Measurements from ENCODE around the gene SMG6.

SMG6 gene

DNA sequence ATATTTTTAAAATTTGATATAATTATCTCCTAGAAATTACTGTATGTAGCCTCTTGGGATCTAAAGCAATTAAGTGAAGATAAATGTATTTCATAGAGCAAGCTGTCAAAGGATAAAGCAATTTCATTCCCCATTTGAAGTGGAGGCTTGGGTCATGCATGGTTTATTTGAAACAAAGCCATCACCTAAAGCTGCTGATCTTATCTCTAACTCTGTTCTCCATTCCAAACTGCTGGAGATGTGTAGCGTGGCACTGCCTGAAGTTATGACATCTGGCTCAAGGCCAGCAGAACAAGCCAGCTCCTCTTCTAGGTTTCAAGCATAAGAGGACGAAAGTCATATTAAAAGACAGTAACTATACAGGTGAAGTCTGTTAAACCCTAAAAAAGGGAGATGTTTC, 164.8 kb downstream of the SMG6 start (continued):
- TF ChIP-seq ZNF311 (tag by site-specific recombination; IDR thresholded peaks at IDR 0.05; ENCODE audit: borderline replicate concordance) (no peak), ZNF391 (tag by site-specific recombination; IDR thresholded peaks at IDR 0.05; ENCODE audit: borderline replicate concordance, low read depth) (no peak), ZNF394 (tag by site-specific recombination; IDR thresholded peaks at IDR 0.05; ENCODE audit: borderline replicate concordance) (peak; percentile 64; the same call in 1 of the 2 replicates), ZIC2 (tag by site-specific recombination; IDR thresholded peaks at IDR 0.05) (no peak), ZNF510 (tag by site-specific recombination; IDR thresholded peaks at IDR 0.05; ENCODE audit: insufficient replicate concordance) (no peak), ZNF48 (tag by site-specific recombination; IDR thresholded peaks at IDR 0.05) (no peak), SP3 (tag by site-specific recombination; IDR thresholded peaks at IDR 0.05) (no peak), ZSCAN16 (tag by site-specific recombination; IDR thresholded peaks at IDR 0.05) (no peak), ZNF548 (tag by site-specific recombination; IDR thresholded peaks at IDR 0.05) (no peak), GLIS2 (tag by site-specific recombination; IDR thresholded peaks at IDR 0.05) (no peak), ZNF768 (tag by site-specific recombination; IDR thresholded peaks at IDR 0.05) (no peak), ZNF266 (tag by site-specific recombination; IDR thresholded peaks at IDR 0.05; ENCODE audit: low read depth) (no peak), ZNF560 (tag by site-specific recombination; IDR thresholded peaks at IDR 0.05; ENCODE audit: borderline replicate concordance) (no peak), FEZF1 (tag by site-specific recombination; IDR thresholded peaks at IDR 0.05) (peak; percentile 80), KLF10 (tag by site-specific recombination; IDR thresholded peaks at IDR 0.05) (peak; percentile 71), IKZF3 (tag by site-specific recombination; IDR thresholded peaks at IDR 0.05) (peak; percentile 87), YY1 (tag by site-specific recombination; IDR thresholded peaks at IDR 0.05) (no peak), ZBTB17 (tag by site-specific recombination; IDR thresholded peaks at IDR 0.05) (peak; percentile 84), ZNF350 (tag by site-specific recombination; IDR thresholded peaks at IDR 0.05) (no peak), ZNF423 (tag by site-specific recombination; IDR thresholded peaks at IDR 0.05) (no peak), ZNF501 (tag by site-specific recombination; IDR thresholded peaks at IDR 0.05) (0 out of 2 replicates have a peak, but pooled peaks have one; percentile 65), ZBTB20 (tag by site-specific recombination; IDR thresholded peaks at IDR 0.05) (no peak), TCF7L2 (IDR thresholded peaks at IDR 0.05; ENCODE audit: borderline replicate concordance, low read depth, low read length) (peak; percentile 81; the same call in 1 of the 2 replicates), ZFP3 (tag by site-specific recombination; IDR thresholded peaks at IDR 0.05; ENCODE audit: low read depth) (no peak), YY2 (tag by site-specific recombination; IDR thresholded peaks at IDR 0.05) (no peak), ZNF544 (tag by site-specific recombination; IDR thresholded peaks at IDR 0.05) (no peak), ZNF677 (tag by site-specific recombination; IDR thresholded peaks at IDR 0.05) (no peak), OVOL3 (tag by site-specific recombination; IDR thresholded peaks at IDR 0.05) (no peak), ZNF785 (tag by site-specific recombination; IDR thresholded peaks at IDR 0.05) (no peak), ZEB2 (tag by site-specific recombination; IDR thresholded peaks at IDR 0.05) (peak; percentile 84)
- TF ChIP-seq, protein P1, sequence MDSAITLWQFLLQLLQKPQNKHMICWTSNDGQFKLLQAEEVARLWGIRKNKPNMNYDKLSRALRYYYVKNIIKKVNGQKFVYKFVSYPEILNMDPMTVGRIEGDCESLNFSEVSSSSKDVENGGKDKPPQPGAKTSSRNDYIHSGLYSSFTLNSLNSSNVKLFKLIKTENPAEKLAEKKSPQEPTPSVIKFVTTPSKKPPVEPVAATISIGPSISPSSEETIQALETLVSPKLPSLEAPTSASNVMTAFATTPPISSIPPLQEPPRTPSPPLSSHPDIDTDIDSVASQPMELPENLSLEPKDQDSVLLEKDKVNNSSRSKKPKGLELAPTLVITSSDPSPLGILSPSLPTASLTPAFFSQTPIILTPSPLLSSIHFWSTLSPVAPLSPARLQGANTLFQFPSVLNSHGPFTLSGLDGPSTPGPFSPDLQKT (IDR thresholded peaks at IDR 0.05; ENCODE audit: borderline replicate concordance, low read depth, low read length) = no peak
- TF ChIP-seq, protein P2, sequence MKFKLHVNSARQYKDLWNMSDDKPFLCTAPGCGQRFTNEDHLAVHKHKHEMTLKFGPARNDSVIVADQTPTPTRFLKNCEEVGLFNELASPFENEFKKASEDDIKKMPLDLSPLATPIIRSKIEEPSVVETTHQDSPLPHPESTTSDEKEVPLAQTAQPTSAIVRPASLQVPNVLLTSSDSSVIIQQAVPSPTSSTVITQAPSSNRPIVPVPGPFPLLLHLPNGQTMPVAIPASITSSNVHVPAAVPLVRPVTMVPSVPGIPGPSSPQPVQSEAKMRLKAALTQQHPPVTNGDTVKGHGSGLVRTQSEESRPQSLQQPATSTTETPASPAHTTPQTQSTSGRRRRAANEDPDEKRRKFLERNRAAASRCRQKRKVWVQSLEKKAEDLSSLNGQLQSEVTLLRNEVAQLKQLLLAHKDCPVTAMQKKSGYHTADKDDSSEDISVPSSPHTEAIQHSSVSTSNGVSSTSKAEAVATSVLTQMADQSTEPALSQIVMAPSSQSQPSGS (tag by site-specific recombination; IDR thresholded peaks at IDR 0.05; ENCODE audit: low read depth) = no peak
- TF ChIP-seq, protein P3, sequence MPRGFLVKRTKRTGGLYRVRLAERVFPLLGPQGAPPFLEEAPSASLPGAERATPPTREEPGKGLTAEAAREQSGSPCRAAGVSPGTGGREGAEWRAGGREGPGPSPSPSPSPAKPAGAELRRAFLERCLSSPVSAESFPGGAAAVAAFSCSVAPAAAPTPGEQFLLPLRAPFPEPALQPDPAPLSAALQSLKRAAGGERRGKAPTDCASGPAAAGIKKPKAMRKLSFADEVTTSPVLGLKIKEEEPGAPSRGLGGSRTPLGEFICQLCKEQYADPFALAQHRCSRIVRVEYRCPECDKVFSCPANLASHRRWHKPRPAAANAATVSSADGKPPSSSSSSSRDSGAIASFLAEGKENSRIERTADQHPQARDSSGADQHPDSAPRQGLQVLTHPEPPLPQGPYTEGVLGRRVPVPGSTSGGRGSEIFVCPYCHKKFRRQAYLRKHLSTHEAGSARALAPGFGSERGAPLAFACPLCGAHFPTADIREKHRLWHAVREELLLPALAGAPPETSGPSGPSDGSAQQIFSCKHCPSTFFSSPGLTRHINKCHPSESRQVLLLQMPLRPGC (tag by site-specific recombination; IDR thresholded peaks at IDR 0.05) = peak; percentile 92
- TF ChIP-seq, protein P4, sequence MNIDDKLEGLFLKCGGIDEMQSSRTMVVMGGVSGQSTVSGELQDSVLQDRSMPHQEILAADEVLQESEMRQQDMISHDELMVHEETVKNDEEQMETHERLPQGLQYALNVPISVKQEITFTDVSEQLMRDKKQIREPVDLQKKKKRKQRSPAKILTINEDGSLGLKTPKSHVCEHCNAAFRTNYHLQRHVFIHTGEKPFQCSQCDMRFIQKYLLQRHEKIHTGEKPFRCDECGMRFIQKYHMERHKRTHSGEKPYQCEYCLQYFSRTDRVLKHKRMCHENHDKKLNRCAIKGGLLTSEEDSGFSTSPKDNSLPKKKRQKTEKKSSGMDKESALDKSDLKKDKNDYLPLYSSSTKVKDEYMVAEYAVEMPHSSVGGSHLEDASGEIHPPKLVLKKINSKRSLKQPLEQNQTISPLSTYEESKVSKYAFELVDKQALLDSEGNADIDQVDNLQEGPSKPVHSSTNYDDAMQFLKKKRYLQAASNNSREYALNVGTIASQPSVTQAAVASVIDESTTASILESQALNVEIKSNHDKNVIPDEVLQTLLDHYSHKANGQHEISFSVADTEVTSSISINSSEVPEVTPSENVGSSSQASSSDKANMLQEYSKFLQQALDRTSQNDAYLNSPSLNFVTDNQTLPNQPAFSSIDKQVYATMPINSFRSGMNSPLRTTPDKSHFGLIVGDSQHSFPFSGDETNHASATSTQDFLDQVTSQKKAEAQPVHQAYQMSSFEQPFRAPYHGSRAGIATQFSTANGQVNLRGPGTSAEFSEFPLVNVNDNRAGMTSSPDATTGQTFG (tag by site-specific recombination; IDR thresholded peaks at IDR 0.05; ENCODE audit: borderline replicate concordance) = no peak
- TF ChIP-seq, protein P5, sequence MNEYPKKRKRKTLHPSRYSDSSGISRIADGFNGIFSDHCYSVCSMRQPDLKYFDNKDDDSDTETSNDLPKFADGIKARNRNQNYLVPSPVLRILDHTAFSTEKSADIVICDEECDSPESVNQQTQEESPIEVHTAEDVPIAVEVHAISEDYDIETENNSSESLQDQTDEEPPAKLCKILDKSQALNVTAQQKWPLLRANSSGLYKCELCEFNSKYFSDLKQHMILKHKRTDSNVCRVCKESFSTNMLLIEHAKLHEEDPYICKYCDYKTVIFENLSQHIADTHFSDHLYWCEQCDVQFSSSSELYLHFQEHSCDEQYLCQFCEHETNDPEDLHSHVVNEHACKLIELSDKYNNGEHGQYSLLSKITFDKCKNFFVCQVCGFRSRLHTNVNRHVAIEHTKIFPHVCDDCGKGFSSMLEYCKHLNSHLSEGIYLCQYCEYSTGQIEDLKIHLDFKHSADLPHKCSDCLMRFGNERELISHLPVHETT (tag by site-specific recombination; IDR thresholded peaks at IDR 0.05) = peak; percentile 59; the same call in 1 of the 2 replicates
